Natural killer cell (primary cell): Measurements from ENCODE around the gene SPATA16. TPM values are rescaled to one million over a fixed set of nuclear protein-coding genes. Genes with fewer than 3 reads are reported as not detected.

Source experiments
- ATAC-seq, 3 donors: fragments of 150-1000 bp in 2 of 3; fragments of 200-7000 bp in 1 of 3; cut with Tn5 transposase; 1 replicate in 1 of 3; 2 replicates in 2 of 3; pipeline ENCODE4 v1.10.0; 2021; ENCODE audit warnings: mild to moderate bottlenecking in 2 of 3, moderate library complexity in 2 of 3
- DNase-seq, 2 donors: peaks; one replicate each; pipeline versions ENCODE4 v3.0.0 to v3.0.0-alpha.2; 2013 to 2021; ENCODE audit warnings: mixed read lengths in 1 of 2
- H3K27ac ChIP-seq: one replicate; pipeline ENCODE4 v1.5.1; 2013; ENCODE audit warnings: mild to moderate bottlenecking, low read length
- H3K27me3 ChIP-seq: one replicate; pipeline ENCODE4 v1.6.1; 2013; ENCODE audit warnings: low read length; ENCODE audit not compliant: control insufficient read depth, insufficient read depth
- H3K36me3 ChIP-seq: one replicate; pipeline ENCODE4 v1.6.1; 2013; ENCODE audit warnings: low read length; ENCODE audit not compliant: control insufficient read depth, insufficient read depth
- H3K4me1 ChIP-seq: one replicate; pipeline ENCODE4 v1.6.1; 2013; ENCODE audit warnings: low read length; ENCODE audit not compliant: control insufficient read depth, insufficient read depth
- H3K4me3 ChIP-seq: one replicate; pipeline ENCODE4 v1.5.1; 2013; ENCODE audit warnings: low read length
- H3K9me3 ChIP-seq: one replicate; pipeline ENCODE4 v1.6.1; 2013; ENCODE audit warnings: low read length; ENCODE audit not compliant: control insufficient read depth, insufficient read depth
- H3K27ac Mint-ChIP-seq, 2 donors: one replicate each; pipeline ENCODE4 v1.8.0; 2022; ENCODE audit warnings: mild to moderate bottlenecking in 2 of 2, mixed read lengths in 2 of 2, moderate library complexity in 1 of 2
- H3K27me3 Mint-ChIP-seq, 2 donors: one replicate each; pipeline ENCODE4 v1.8.0; 2022; ENCODE audit warnings: low read depth in 2 of 2, mixed read lengths in 2 of 2
- H3K36me3 Mint-ChIP-seq: one replicate; pipeline ENCODE4 v1.8.0; 2022; ENCODE audit warnings: mixed read lengths
- H3K4me1 Mint-ChIP-seq, 2 donors: one replicate each; pipeline ENCODE4 v1.8.0; 2022; ENCODE audit warnings: mixed read lengths in 2 of 2
- H3K4me3 Mint-ChIP-seq: one replicate; pipeline ENCODE4 v1.8.0; 2022; ENCODE audit warnings: mild to moderate bottlenecking, moderate library complexity, mixed read lengths
- H3K9me3 Mint-ChIP-seq, 2 donors: one replicate each; pipeline ENCODE4 v1.8.0; 2022; ENCODE audit warnings: mixed read lengths in 2 of 2
- CTCF ChIP-seq: fragments of 200-600 bp; IDR thresholded peaks from one replicate; pipeline ENCODE4 v1.8.0; 2022; ENCODE audit warnings: antibody characterized with exemption
- WGBS: methylation state at CpG from one replicate; pipeline ENCODE4 v1.1.7; 2013; ENCODE audit warnings: missing lambda C conversion rate; ENCODE audit not compliant: insufficient coverage; 5-methylcytosine and 5-hydroxymethylcytosine counted together
- intact Hi-C: fragments of 100-400 bp; cut with micrococcal nuclease; formaldehyde crosslinking; loops from one replicate; pipeline ENCODE4 v1.14.2; 2022
- total RNA-seq, 4 donors: library from RNA; stranded (reverse); fragments of 120-200 nt in 1 of 4; gene quantifications; one replicate each; pipeline versions ENCODE4 v1.2.3 to v1.2.4, GENCODE V29; 2013 to 2022

SPATA16 gene
- total RNA-seq, 3 donors from 2014 or later (not counting 1 experiment from before 2014, with no cell fraction given) = not detected

- ATAC-seq (no peak), DNase-seq (no peak)
- peaks cover 10 to 11% of the 10 kb centered on the region in 2 donors for H3K9me3 Mint-ChIP-seq
- no peak for TF ChIP-seq CTCF
- no peak overlapping the region for H3K4me3 Mint-ChIP-seq
- Histone ChIP-seq H3K4me1 (no peaks in the 10 kb centered on the region), H3K27me3 (no peaks in the 10 kb centered on the region), H3K27ac (no peak overlapping the region), H3K9me3 (no peaks in the 10 kb centered on the region), H3K36me3 (no peaks in the 10 kb centered on the region), H3K4me3 (no peak overlapping the region)
- no peaks in the 10 kb centered on the region for H3K27me3 Mint-ChIP-seq
- H3K27ac Mint-ChIP-seq = no peak overlapping the region
- intact Hi-C loops = no loop called here
- H3K36me3 Mint-ChIP-seq = no peaks in the 10 kb centered on the region
- 88% methylated on average over 2 of the region's 3 CpGs for WGBS
- H3K4me1 Mint-ChIP-seq = no peaks in the 10 kb centered on the region
Observed at GRCh38 chr3:173128633-173129032, 12.4 kb downstream of the SPATA16 start.

GRCh38 chr3:173111321-173111720 is 29.7 kb downstream of the SPATA16 start:
- peaks cover 4 to 10% of the 10 kb centered on the region in 2 donors for H3K9me3 Mint-ChIP-seq
- H3K4me3 ChIP-seq = no peak overlapping the region
- H3K36me3 ChIP-seq = no peaks in the 10 kb centered on the region
- no peaks in the 10 kb centered on the region for H3K27me3 Mint-ChIP-seq
- no peaks in the 10 kb centered on the region for H3K36me3 Mint-ChIP-seq
- no peak overlapping the region for H3K27ac ChIP-seq
- no peak overlapping the region for H3K4me3 Mint-ChIP-seq
- H3K27ac Mint-ChIP-seq = no peak overlapping the region
- 100% methylated on average over 2 of the region's 2 CpGs for WGBS
- TF ChIP-seq CTCF = no peak
- DNase-seq = no peak
- ATAC-seq = no peak
- H3K4me1 Mint-ChIP-seq = no peaks in the 10 kb centered on the region
- H3K9me3 ChIP-seq = no peaks in the 10 kb centered on the region
- no peaks in the 10 kb centered on the region for H3K4me1 ChIP-seq
- intact Hi-C loops = no loop called here
- H3K27me3 ChIP-seq = no peaks in the 10 kb centered on the region

GRCh38 chr3:173109143-173109542 is 31.9 kb downstream of the SPATA16 start:
- no peak for ATAC-seq
- no peak overlapping the region for H3K27ac Mint-ChIP-seq

More at GRCh38 chr3:173109143-173109542, 31.9 kb downstream of the SPATA16 start:
- Histone ChIP-seq H3K27me3 (no peaks in the 10 kb centered on the region), H3K9me3 (no peaks in the 10 kb centered on the region), H3K4me3 (no peak overlapping the region), H3K4me1 (no peaks in the 10 kb centered on the region), H3K27ac (no peak overlapping the region), H3K36me3 (no peaks in the 10 kb centered on the region)
- WGBS = 87% methylated on average over 3 of the region's 4 CpGs
- intact Hi-C loops = no loop called here
- Mint-ChIP-seq H3K36me3 (no peaks in the 10 kb centered on the region), H3K4me1 (no peaks in the 10 kb centered on the region), H3K27me3 (no peaks in the 10 kb centered on the region), H3K9me3 (peaks cover 6 to 8% of the 10 kb centered on the region in 2 donors), H3K4me3 (no peak overlapping the region)
- no peak for DNase-seq
- TF ChIP-seq CTCF = no peak
